Kidney glomerular epithelial cell (primary cell): Measurements from ENCODE around the gene MBD3L4.
"Not testable (repeated sequence)": the region's sequence is repeated elsewhere in the genome, so short reads cannot be mapped to it uniquely, and the experiment has no call there.

ENCODE experiments used
- DNase-seq: peaks from one replicate; lab custom pipeline; 2025; lab: John Stamatoyannopoulos, UW

Gene MBD3L4

GRCh38 chr19:7040079-7040478 lies at the start of gene MBD3L4:
Gene MBD3L4, minus strand, starts transcription at chr19:7040179. Its CDS starts 35 bp downstream, at chr19:7040144.
- DNase-seq: not testable (repeated sequence)

DNA sequence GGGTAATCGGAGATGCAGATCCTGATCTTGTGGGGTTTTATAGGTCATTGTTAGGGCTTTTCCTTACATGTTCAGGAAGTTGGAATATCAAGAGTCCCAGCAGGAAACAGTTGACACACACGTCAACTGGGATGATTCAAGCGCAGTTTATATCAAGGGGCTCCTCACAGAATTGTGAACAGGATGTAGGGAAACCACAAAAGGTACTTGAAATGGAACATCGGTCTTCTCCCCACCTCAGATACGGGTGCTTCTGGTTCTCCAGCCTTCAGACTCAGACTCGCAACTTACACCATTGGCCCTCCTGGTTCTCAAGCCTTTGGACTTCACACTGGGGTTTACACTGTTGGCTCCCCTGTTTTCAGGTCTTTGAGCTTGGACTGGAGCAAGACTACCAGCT lies 49.0 kb upstream of the MBD3L4 start:
- DNase-seq: no peak

DNA sequence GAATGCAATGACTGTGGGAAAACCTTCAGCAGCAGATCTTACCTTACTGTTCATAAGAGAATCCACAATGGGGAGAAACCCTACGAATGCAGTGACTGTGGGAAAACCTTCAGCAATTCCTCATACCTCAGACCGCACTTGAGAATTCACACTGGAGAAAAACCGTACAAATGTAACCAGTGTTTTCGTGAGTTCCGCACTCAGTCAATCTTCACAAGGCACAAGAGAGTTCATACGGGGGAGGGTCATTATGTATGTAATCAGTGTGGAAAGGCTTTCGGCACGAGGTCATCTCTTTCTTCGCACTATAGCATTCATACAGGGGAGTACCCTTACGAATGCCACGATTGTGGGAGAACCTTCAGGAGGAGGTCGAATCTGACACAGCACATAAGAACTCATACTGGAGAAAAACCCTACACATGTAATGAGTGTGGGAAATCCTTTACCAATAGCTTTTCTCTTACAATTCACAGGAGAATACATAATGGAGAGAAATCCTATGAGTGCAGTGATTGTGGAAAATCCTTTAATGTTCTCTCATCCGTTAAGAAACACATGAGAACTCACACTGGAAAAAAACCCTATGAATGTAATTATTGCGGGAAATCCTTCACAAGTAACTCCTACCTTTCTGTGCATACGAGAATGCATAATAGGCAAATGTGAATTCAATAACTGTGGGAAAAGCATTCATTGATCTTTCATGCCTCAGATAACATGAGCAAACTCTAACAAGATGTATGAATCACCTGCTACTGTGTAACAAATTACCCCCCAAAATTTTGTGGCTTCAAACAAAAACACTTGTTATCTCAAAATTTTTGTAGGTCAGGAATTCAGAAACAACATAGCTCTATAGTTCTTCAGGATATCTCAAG lies 43.3 kb upstream of the MBD3L4 start:
- DNase-seq: no peak

DNA sequence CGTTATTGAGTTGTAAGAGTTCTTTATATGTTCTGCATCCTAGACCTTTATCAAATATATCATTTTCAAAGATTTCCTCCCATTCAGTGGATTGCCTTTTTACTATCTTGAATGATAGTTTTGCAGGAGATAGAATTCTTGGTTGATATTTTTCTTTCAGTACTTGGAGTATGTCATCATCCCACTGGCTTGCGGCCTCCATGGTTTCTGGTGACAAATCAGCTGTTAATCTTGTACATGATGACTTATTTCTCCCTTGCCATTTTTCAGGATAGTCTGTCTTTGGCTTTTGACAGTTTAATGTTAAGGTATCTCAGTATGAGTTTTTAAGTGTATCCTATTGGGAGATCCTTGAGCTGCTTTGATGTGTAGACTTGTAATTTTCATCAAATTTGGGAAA lies 38.0 kb upstream of the MBD3L4 start:
- no peak for DNase-seq

- no peak for DNase-seq
These were observed 36.2 kb upstream of the MBD3L4 start for GRCh38 chr19:7076151-7076550.

GRCh38 chr19:7074705-7075282 lies 34.8 kb upstream of the MBD3L4 start:
- no peak for DNase-seq

DNA sequence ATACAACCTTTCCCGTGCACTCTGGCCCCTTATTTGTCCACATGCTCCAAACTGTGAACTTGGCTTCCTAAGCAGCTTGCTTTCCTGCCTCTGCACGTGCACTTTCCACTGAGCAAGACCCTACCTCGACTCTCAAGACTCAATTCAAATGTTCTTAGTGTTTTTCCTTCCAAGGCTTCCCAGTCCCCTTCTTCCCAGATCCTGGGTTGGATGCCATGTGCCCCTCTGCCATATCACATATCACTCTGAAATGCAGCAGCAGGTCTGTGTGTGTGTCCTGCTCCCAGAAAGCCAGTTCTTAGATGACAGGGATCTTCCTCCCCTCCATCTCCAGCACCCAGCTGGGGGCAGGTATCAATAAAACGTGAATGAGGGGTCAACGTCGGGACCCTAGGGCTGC lies 32.6 kb upstream of the MBD3L4 start:
- DNase-seq: no peak

DNA sequence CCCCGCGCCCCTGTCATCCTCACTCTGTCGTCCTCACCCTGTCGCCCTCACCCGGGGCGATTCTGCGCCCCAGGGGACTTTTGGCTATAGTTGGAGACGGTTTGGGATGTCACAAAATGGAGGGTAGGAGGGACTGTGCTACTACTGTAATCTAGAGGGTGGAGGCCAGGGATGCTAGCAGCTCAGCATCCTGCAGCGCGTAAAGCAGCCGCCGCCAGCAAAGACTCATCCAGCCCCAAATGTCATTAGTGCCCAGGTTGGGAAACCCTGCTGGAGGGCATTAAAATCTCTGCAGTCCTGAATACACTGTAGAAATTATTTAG lies 29.9 kb upstream of the MBD3L4 start:
- DNase-seq: no peak

GRCh38 chr19:7069042-7069903 lies 29.3 kb upstream of the MBD3L4 start, which contains the start of gene ZNF557:
Gene ZNF557, plus strand, starts transcription at chr19:7069703. Its CDS starts 5,372 bp downstream, at chr19:7075075.
- peak; percentile 86 for DNase-seq

DNA sequence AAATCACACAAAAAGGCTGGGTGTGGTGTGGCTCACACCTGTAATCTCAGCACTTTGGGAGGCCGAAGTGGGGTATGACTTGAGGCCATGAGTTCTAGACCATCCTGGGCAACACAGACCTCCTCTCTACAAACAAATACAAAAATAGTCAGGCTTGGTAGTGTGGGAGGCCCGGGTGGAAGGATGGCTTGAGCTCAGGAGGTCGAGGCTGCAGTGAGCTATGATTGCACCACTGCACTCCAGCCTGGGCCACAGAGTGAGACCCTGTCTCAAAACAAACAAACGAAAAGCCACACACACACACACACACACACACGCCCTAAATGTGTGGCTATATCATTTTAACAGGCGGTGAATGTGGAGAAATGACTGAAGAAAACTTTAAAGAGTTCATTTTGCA lies 28.6 kb upstream of the MBD3L4 start:
- DNase-seq: no peak

DNA sequence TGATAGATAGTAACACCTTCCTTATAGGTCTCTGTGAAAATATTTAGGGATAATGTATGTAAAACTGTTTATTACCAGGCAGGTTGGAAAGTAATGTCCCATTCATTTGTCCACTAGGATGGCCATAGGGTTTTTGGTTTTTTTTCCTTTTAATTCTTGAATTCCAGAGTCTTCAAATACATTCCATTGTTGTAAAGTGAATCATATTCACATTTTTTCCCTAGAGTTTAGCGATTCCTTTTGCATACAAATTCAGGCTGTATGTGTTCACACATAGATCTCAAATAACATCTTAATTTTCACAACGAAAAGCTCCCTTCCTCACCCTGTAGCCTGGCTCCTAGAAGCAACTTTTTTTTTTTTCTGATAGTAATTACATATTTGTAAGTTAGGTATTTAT lies 27.7 kb upstream of the MBD3L4 start:
- DNase-seq: no peak

- not testable (repeated sequence) for DNase-seq
These were observed 27.1 kb upstream of the MBD3L4 start for GRCh38 chr19:7067122-7067521.

- DNase-seq: no peak
These were observed 23.9 kb upstream of the MBD3L4 start for GRCh38 chr19:7063764-7064418.

DNA sequence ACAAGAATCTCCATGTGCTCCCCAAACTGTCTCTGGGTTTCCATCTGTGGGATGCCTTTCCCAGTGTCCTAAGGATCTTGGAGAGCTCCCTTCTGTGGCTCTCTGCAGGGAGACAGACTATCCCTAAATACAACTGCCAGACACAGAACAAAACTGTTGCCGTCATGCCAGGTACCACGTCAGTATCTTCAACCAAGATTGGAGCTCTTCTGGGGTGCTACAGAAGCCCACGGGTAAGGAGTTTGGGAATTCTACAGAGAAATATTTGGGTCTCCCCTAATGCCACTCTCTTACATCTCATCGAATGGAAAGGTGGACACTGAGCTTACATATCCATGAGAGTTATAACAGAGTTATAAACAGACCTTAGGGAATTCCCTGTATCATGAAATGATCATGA lies 23.4 kb upstream of the MBD3L4 start:
- no peak for DNase-seq

DNA sequence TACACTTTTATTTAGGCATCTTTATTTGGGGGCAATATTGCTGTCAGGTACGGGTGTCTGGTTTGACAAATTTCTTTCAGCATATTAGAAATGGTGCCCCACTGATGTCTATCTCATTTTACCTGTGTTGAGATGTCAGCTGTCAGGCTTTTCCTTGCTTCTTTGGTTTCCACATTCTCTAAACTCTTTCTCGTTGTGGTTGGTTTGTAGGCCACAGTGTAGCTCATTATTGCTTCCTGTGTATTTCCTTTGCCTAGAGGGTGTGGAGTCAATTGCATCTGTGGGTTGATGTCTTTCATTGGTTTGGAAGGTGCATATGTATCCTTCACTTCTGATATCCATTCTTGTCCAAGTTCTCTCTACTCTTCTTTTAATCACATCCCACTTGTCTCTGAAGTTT lies 20.0 kb upstream of the MBD3L4 start:
- not testable (repeated sequence) for DNase-seq

- not testable (repeated sequence) for DNase-seq
These were observed 18.6 kb upstream of the MBD3L4 start, which contains the start of gene MBD3L3 for GRCh38 chr19:7058576-7058975. Gene MBD3L3, minus strand, starts transcription at chr19:7058676. Its CDS starts 71 bp downstream, at chr19:7058605.

DNA sequence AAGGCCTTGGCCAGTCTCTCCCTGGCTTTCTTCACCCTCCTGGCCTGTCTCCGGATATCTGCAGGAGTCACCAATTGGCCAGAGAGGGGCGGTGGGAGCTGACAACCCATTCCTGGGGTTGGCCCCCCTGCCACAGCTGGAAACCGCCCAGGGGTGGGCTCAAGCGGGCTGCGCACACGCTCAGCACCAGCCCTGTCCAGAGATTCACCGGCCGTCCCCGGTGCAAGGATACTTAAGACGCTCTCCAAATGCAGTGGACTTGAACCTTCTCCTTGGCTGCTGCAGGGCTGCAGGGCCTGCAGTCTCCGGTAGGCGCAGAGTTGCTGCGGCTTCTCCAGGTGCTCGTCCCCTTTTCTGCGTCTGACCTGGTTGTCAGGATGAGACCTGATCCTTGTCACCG lies 16.4 kb upstream of the MBD3L4 start:
- DNase-seq: not testable (repeated sequence)

- not testable (repeated sequence) for DNase-seq
These were observed 15.7 kb upstream of the MBD3L4 start for GRCh38 chr19:7055679-7056078.

GRCh38 chr19:7054635-7055368 lies 14.8 kb upstream of the MBD3L4 start:
- DNase-seq: not testable (repeated sequence)

GRCh38 chr19:7052896-7053295 lies 12.9 kb upstream of the MBD3L4 start:
- DNase-seq: not testable (repeated sequence)

DNA sequence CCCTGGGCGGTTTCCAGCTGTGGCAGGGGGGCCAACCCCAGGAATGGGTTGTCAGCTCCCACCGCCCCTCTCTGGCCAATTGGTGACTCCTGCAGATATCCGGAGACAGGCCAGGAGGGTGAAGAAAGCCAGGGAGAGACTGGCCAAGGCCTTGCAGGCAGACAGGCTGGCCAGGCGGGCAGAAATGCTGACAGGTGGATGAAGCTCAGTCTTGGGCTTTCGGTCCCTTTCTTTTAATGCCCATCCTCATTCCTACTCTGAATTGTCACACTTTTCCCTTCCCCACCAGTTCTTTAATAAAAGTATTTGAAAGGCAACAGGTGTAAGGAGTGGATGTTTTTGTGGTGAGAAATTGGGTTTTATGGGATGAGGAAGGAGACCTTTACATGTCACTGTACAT lies 11.4 kb upstream of the MBD3L4 start:
- DNase-seq: not testable (repeated sequence)
